HUES6 (cell line): ENCODE data around the gene SNRPD3.
A peak's percentile ranks its signal among the peaks of the same experiment; 100 is the strongest.
"Not testable (repeated sequence)": the region's sequence is repeated elsewhere in the genome, so short reads cannot be mapped to it uniquely, and the experiment has no call there.

Source experiments
- H3K27ac ChIP-seq: 2 replicates; pipeline ENCODE4 v1.7.0; 2013; ENCODE audit warnings: low read depth, mild to moderate bottlenecking, low read length, inconsistent platforms
- H3K27me3 ChIP-seq: 2 replicates; pipeline ENCODE4 v1.6.1; 2013; ENCODE audit warnings: low read length; ENCODE audit not compliant: control insufficient read depth, insufficient read depth
- H3K36me3 ChIP-seq: 2 replicates; pipeline ENCODE4 v1.6.1; 2013; ENCODE audit warnings: low read length; ENCODE audit not compliant: control insufficient read depth, insufficient read depth
- H3K4me1 ChIP-seq: 2 replicates; pipeline ENCODE4 v1.6.1; 2013; ENCODE audit warnings: low read length; ENCODE audit not compliant: control insufficient read depth, insufficient read depth
- H3K4me3 ChIP-seq: 2 replicates; pipeline ENCODE4 v1.5.1; 2013; ENCODE audit warnings: low read depth, low read length
- H3K9ac ChIP-seq: one replicate; pipeline ENCODE4 v1.6.1; 2013; ENCODE audit warnings: mild to moderate bottlenecking, low read length
- H3K9me3 ChIP-seq: 2 replicates; pipeline ENCODE4 v1.6.1; 2013; ENCODE audit warnings: low read depth, low read length; ENCODE audit not compliant: control insufficient read depth, insufficient read depth

The SNRPD3 gene

GRCh38 chr22:24602847-24603769 is 47.3 kb downstream of the SNRPD3 start, which contains the start of gene GGT1:
TSS of gene GGT1 (plus strand) at chr22:24603193. CDS start at chr22:24611082, 7,889 bp downstream.
- not testable (repeated sequence) for H3K27ac ChIP-seq, H3K9me3 ChIP-seq, H3K36me3 ChIP-seq, H3K27me3 ChIP-seq
- Histone ChIP-seq H3K4me3 (peak within 1 kb of the TSS; percentile 61), H3K9ac (peak within 1 kb of the TSS; percentile 59), H3K4me1 (peaks cover 15% of the 10 kb centered on the region)

GRCh38 chr22:24603770-24604629 is 48.2 kb downstream of the SNRPD3 start:
- H3K27me3 ChIP-seq, H3K27ac ChIP-seq, H3K9me3 ChIP-seq, H3K36me3 ChIP-seq: not testable (repeated sequence)
- Histone ChIP-seq H3K4me1 (peaks cover 15% of the 10 kb centered on the region), H3K9ac (peak overlapping the region; percentile 44), H3K4me3 (peak overlapping the region; percentile 61; the same call in 1 of the 2 replicates)

GRCh38 chr22:24606340-24606739 is 50.5 kb downstream of the SNRPD3 start:
- not testable (repeated sequence) for H3K9ac ChIP-seq, H3K27ac ChIP-seq, H3K36me3 ChIP-seq, H3K4me1 ChIP-seq, H3K27me3 ChIP-seq, H3K9me3 ChIP-seq, H3K4me3 ChIP-seq

- H3K27ac ChIP-seq, H3K27me3 ChIP-seq, H3K4me3 ChIP-seq, H3K9ac ChIP-seq, H3K9me3 ChIP-seq, H3K4me1 ChIP-seq, H3K36me3 ChIP-seq: not testable (repeated sequence)
These were observed 51.7 kb downstream of the SNRPD3 start for GRCh38 chr22:24607429-24607983.

GRCh38 chr22:24608327-24608726 is 52.5 kb downstream of the SNRPD3 start:
- not testable (repeated sequence) for H3K27me3 ChIP-seq, H3K9me3 ChIP-seq, H3K4me3 ChIP-seq, H3K9ac ChIP-seq, H3K36me3 ChIP-seq, H3K4me1 ChIP-seq, H3K27ac ChIP-seq

- not testable (repeated sequence) for H3K27me3 ChIP-seq, H3K27ac ChIP-seq, H3K4me3 ChIP-seq, H3K36me3 ChIP-seq, H3K9me3 ChIP-seq, H3K9ac ChIP-seq, H3K4me1 ChIP-seq
These were observed 54.1 kb downstream of the SNRPD3 start for GRCh38 chr22:24609888-24610287.

GRCh38 chr22:24614794-24615193 is 59.0 kb downstream of the SNRPD3 start:
- not testable (repeated sequence) for H3K4me3 ChIP-seq, H3K27me3 ChIP-seq, H3K9me3 ChIP-seq, H3K36me3 ChIP-seq, H3K9ac ChIP-seq, H3K4me1 ChIP-seq, H3K27ac ChIP-seq

GRCh38 chr22:24621244-24621643 is 65.4 kb downstream of the SNRPD3 start:
- not testable (repeated sequence) for H3K27me3 ChIP-seq, H3K4me1 ChIP-seq, H3K36me3 ChIP-seq, H3K4me3 ChIP-seq, H3K9ac ChIP-seq, H3K9me3 ChIP-seq, H3K27ac ChIP-seq

- not testable (repeated sequence) for H3K9ac ChIP-seq, H3K9me3 ChIP-seq, H3K27ac ChIP-seq, H3K4me3 ChIP-seq, H3K27me3 ChIP-seq, H3K36me3 ChIP-seq, H3K4me1 ChIP-seq
These were observed 66.8 kb downstream of the SNRPD3 start for GRCh38 chr22:24622596-24622995.
